A549 (cell line): ENCODE data around the gene WDR82. TPM values are rescaled to one million over a fixed set of nuclear protein-coding genes. Genes with fewer than 3 reads are reported as not detected.

Experiments
- ATAC-seq, 2 experiments: fragments of 200-7000 bp in 1 of 2; fragments of >200 bp in 1 of 2; cut with Nextera tagmentation in 1 of 2; cut with Tn5 transposase in 1 of 2; 3 replicates each; pipeline versions ENCODE4 v1.8.0 to v1.9.1; 2018 to 2020; ENCODE audit warnings: mild to moderate bottlenecking in 1 of 2, moderate library complexity in 1 of 2
- CTCF ChIA-PET: fragments of 300-600 bp; sonication (Branson Sonifier 250); formaldehyde crosslinking; extraction: SDS; loops from one replicate; lab custom pipeline; 2021; ENCODE audit warnings: antibody characterized with exemption, inconsistent platforms; lab: Yijun Ruan, JAX
- POLR2A ChIA-PET: fragments of 350-600 bp; formaldehyde crosslinking; extraction: SDS; loops from one replicate; lab custom pipeline; 2021; ENCODE audit warnings: antibody characterized with exemption, inconsistent platforms; lab: Yijun Ruan, JAX
- DNase-seq, 2 experiments: peaks; one replicate each; pipeline versions ENCODE4 v3.0.0 to v3.0.0-alpha.2; 2011 to 2016; ENCODE audit warnings: low read depth in 1 of 2, low spot score in 1 of 2
- FAIRE-seq: peaks from 2 replicates; lab custom pipeline; 2011; peaks lifted over from hg19 to GRCh38; lab: Jason Lieb, UNC
- H3K27ac ChIP-seq, 2 experiments: fragments of >200 bp; sonication (Bioruptor Twin); formaldehyde crosslinking; 3 replicates each; pipeline ENCODE4 v1.5.1; 2016 to 2017
- H3K4me1 ChIP-seq: fragments of >200 bp; sonication (Bioruptor Twin); formaldehyde crosslinking; 3 replicates; pipeline ENCODE4 v1.6.1; 2016
- H3K4me2 ChIP-seq: fragments of >200 bp; sonication (Bioruptor Twin); formaldehyde crosslinking; 3 replicates; pipeline ENCODE4 v1.6.1; 2016
- H3K4me3 ChIP-seq: fragments of >200 bp; sonication (Bioruptor Twin); formaldehyde crosslinking; 3 replicates; pipeline ENCODE4 v1.5.1; 2016
- H3K9me3 ChIP-seq: fragments of >200 bp; sonication (Bioruptor Twin); formaldehyde crosslinking; 3 replicates; pipeline ENCODE4 v1.6.1; 2016
- BHLHE40 ChIP-seq: IDR thresholded peaks from 2 replicates; pipeline ENCODE4 v1.6.1; 2012; ENCODE audit warnings: low read depth, low read length, inconsistent platforms
- CBX8 ChIP-seq: fragments of 200-600 bp; sonication (generic); IDR thresholded peaks from 2 replicates; pipeline ENCODE4 v1.6.1; 2016
- CEBPB ChIP-seq, 2 experiments: fragments of >200 bp in 1 of 2; sonication (Bioruptor Twin) in 1 of 2; formaldehyde crosslinking in 1 of 2; IDR thresholded peaks; 2 replicates each; pipeline ENCODE4 v1.6.1; 2012 to 2016
- CHD4 ChIP-seq: fragments of 200-600 bp; sonication (generic); IDR thresholded peaks from 2 replicates; pipeline ENCODE4 v1.6.1; 2016; ENCODE audit warnings: antibody characterized with exemption, mild to moderate bottlenecking, borderline replicate concordance
- EHF ChIP-seq: fragments of 250-450 bp; sonication (Bioruptor Pico); IDR thresholded peaks from 2 replicates; pipeline ENCODE4 v1.5.0; 2020; ENCODE audit warnings: mild to moderate bottlenecking
- ESRRA ChIP-seq: fragments of 150-350 bp; IDR thresholded peaks from 2 replicates; pipeline ENCODE4 v1.6.1; 2014; ENCODE audit warnings: mild to moderate bottlenecking, low read length, borderline replicate concordance
- FOSB ChIP-seq: fragments of 250-450 bp; sonication (Bioruptor Pico); IDR thresholded peaks from 2 replicates; pipeline ENCODE4 v1.5.0; 2020; ENCODE audit warnings: mild to moderate bottlenecking, moderate library complexity
- FOSL2 ChIP-seq, 2 experiments: fragments of 450-650 bp in 1 of 2; fragments of >200 bp in 1 of 2; sonication (Bioruptor Twin) in 1 of 2; formaldehyde crosslinking; IDR thresholded peaks; 2 replicates each; pipeline versions ENCODE4 v1.5.0 to v1.6.1; 2016 to 2020; ENCODE audit warnings: mild to moderate bottlenecking in 1 of 2, moderate library complexity in 1 of 2
- FOXS1 ChIP-seq: fragments of 250-450 bp; sonication (Bioruptor Pico); IDR thresholded peaks from 2 replicates; pipeline ENCODE4 v1.5.0; 2020; ENCODE audit warnings: mild to moderate bottlenecking, moderate library complexity
- HOXB13 ChIP-seq: fragments of 250-450 bp; sonication (Bioruptor Pico); IDR thresholded peaks from 2 replicates; pipeline ENCODE4 v1.5.0; 2020; ENCODE audit warnings: low read depth, mild to moderate bottlenecking, moderate library complexity
- HOXB5 ChIP-seq: fragments of 250-450 bp; sonication (Bioruptor Pico); IDR thresholded peaks from 2 replicates; pipeline ENCODE4 v1.5.0; 2020; ENCODE audit warnings: mild to moderate bottlenecking, moderate library complexity
- JUN ChIP-seq, 2 experiments: fragments of >200 bp; sonication (Bioruptor Twin); formaldehyde crosslinking; IDR thresholded peaks; 2 replicates in 1 of 2; 3 replicates in 1 of 2; pipeline ENCODE4 v1.6.1; 2016 to 2017
- KDM1A ChIP-seq: fragments of 200-600 bp; sonication (generic); IDR thresholded peaks from 2 replicates; pipeline ENCODE4 v1.6.1; 2016; ENCODE audit warnings: low read depth, mild to moderate bottlenecking
- KDM5A ChIP-seq: fragments of 200-600 bp; sonication (generic); IDR thresholded peaks from 2 replicates; pipeline ENCODE4 v1.6.1; 2016; ENCODE audit warnings: antibody characterized with exemption, mild to moderate bottlenecking
- MAFK ChIP-seq: fragments of 450-650 bp; IDR thresholded peaks from 2 replicates; pipeline ENCODE4 v1.6.1; 2014; ENCODE audit not compliant: partially characterized antibody
- NPAS2 ChIP-seq: fragments of 250-450 bp; sonication (Bioruptor Pico); IDR thresholded peaks from 2 replicates; pipeline ENCODE4 v1.8.0; 2022; ENCODE audit warnings: mild to moderate bottlenecking, moderate library complexity, borderline replicate concordance
- PHF8 ChIP-seq: fragments of 200-600 bp; sonication (generic); IDR thresholded peaks from 2 replicates; pipeline ENCODE4 v1.6.1; 2016; ENCODE audit warnings: low read depth, mild to moderate bottlenecking, antibody characterized with exemption, moderate library complexity, borderline replicate concordance
- POLR2A ChIP-seq: IDR thresholded peaks from 2 replicates; pipeline ENCODE4 v1.6.1; 2012; ENCODE audit warnings: mild to moderate bottlenecking, low read length
- RAD21 ChIP-seq, 2 experiments: fragments of >200 bp in 1 of 2; sonication (Bioruptor Twin) in 1 of 2; formaldehyde crosslinking in 1 of 2; IDR thresholded peaks in 1 of 2; conservative IDR thresholded peaks in 1 of 2; 2 replicates in 1 of 2; 3 replicates in 1 of 2; pipeline ENCODE4 v1.6.1; 2012 to 2018; ENCODE audit warnings: inconsistent platforms in 1 of 2
- RCOR1 ChIP-seq: fragments of 150-350 bp; IDR thresholded peaks from 2 replicates; pipeline ENCODE4 v1.6.1; 2014; ENCODE audit warnings: antibody characterized with exemption, low read length, low read depth
- RFX5 ChIP-seq: fragments of 450-650 bp; IDR thresholded peaks from 2 replicates; pipeline ENCODE4 v1.7.1; 2014; ENCODE audit warnings: antibody characterized with exemption, mild to moderate bottlenecking, moderate library complexity
- RNF2 ChIP-seq: fragments of 200-600 bp; sonication (generic); IDR thresholded peaks from 2 replicates; pipeline ENCODE4 v1.6.1; 2016; ENCODE audit warnings: low read depth, mild to moderate bottlenecking, antibody characterized with exemption, moderate library complexity, borderline replicate concordance
- SMC3 ChIP-seq: fragments of >200 bp; sonication (Bioruptor Twin); formaldehyde crosslinking; IDR thresholded peaks from 3 replicates; pipeline ENCODE4 v1.6.1; 2018; ENCODE audit warnings: inconsistent platforms
- SREBF2 ChIP-seq: fragments of 450-650 bp; IDR thresholded peaks from 2 replicates; pipeline ENCODE4 v1.6.1; 2014; ENCODE audit warnings: mild to moderate bottlenecking, moderate library complexity
- ZC3H11A ChIP-seq: fragments of 450-650 bp; IDR thresholded peaks from 2 replicates; pipeline ENCODE4 v1.6.1; 2014; ENCODE audit warnings: antibody characterized with exemption, mild to moderate bottlenecking
- WGBS: methylation state at CpG from one replicate; pipeline ENCODE4 v1.1.6; 2017; ENCODE audit errors: missing lambda C conversion rate; 5-methylcytosine and 5-hydroxymethylcytosine counted together
- polyA minus RNA-seq: library from RNA; depleted of rRNA, polyadenylated mRNA; stranded (reverse); fragments of >200 nt; gene quantifications from 2 replicates; pipeline ENCODE4 v1.2.3, GENCODE V29; 2011; rRNA and poly(A)+ RNA removed
- polyA plus RNA-seq, 4 experiments: library from polyadenylated mRNA; depleted of rRNA in 3 of 4; stranded (reverse); fragments of >200 nt; fragmentation: RNase III in 1 of 4; extraction: RNeasy Plus Mini Kit Qiagen cat#74134 plus additional on column Dnase treatment in 1 of 4; gene quantifications; 2 replicates in 3 of 4; 3 replicates in 1 of 4; pipeline ENCODE4 v1.2.3, GENCODE V29; 2011 to 2017
- TF ChIP-seq, protein P1 (sequence below): IDR thresholded peaks from 2 replicates; pipeline ENCODE4 v1.6.1; 2012
- TF ChIP-seq, protein P2 (sequence below): fragments of >200 bp; sonication (Bioruptor Twin); formaldehyde crosslinking; IDR thresholded peaks from 3 replicates; pipeline ENCODE4 v1.6.1; 2016
- TF ChIP-seq, protein P3 (sequence below): fragments of 250-450 bp; sonication (Bioruptor Pico); IDR thresholded peaks from 2 replicates; pipeline ENCODE4 v1.5.0; 2020; ENCODE audit warnings: low read depth, mild to moderate bottlenecking, moderate library complexity
- TF ChIP-seq, protein P4 (sequence below): fragments of >200 bp; sonication (Bioruptor Twin); formaldehyde crosslinking; IDR thresholded peaks from 3 replicates; pipeline ENCODE4 v1.5.1; 2016
- TF ChIP-seq, protein P5 (sequence below): fragments of 250-450 bp; sonication (Bioruptor Pico); IDR thresholded peaks from 2 replicates; pipeline ENCODE4 v1.5.0; 2021; ENCODE audit warnings: mild to moderate bottlenecking, moderate library complexity, borderline replicate concordance
- TF ChIP-seq, protein P6 (sequence below): fragments of 150-350 bp; IDR thresholded peaks from 2 replicates; pipeline ENCODE4 v1.6.1; 2014; ENCODE audit warnings: low read depth, mild to moderate bottlenecking, low read length

Gene WDR82, protein sequence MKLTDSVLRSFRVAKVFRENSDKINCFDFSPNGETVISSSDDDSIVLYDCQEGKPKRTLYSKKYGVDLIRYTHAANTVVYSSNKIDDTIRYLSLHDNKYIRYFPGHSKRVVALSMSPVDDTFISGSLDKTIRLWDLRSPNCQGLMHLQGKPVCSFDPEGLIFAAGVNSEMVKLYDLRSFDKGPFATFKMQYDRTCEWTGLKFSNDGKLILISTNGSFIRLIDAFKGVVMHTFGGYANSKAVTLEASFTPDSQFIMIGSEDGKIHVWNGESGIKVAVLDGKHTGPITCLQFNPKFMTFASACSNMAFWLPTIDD
- polyA plus RNA-seq (2011; rRNA removed) (52.7 and 58.5 TPM in 2 replicates), polyA plus RNA-seq (2017; fragmentation: RNase III; extraction: RNeasy Plus Mini Kit Qiagen cat#74134 plus additional on column Dnase treatment) (50.6 to 53.8 TPM (median 52.4 TPM) in 3 replicates), polyA minus RNA-seq (42.8 and 42.9 TPM in 2 replicates)
- polyA plus RNA-seq (2012; cell fraction: cytosol; rRNA removed): 22.9 and 30.7 TPM in 2 replicates
- polyA plus RNA-seq (2012; cell fraction: nucleus; rRNA removed): 9.2 and 12.6 TPM in 2 replicates

DNA sequence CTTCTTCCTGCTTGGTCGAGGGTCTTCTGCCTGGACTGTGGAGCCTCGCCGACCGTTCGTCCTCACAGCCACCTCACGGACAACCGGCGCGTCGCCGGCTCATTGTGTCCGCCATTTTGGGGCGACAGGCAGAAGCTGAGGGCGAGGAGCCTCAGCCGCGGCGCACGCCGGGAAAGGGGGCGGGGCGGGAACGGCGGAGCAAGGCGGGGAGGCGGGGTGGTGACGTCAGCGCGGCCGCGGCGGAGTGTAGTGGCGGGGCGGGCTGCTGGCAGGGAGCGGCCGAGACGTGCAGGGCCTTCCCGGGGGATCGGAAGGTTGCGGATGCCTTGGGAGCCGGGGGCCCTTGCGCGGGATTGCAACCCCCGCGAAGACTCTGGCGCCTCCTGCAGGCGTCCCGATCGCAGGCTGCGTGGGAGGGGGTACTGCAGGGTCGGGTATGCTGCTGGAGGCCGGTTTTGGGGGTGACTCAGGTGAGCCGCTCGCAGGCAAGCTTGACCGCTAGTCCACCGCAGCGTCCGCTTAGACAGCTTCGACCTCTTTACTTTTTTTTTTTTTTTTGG lies at the start of gene WDR82:
Gene WDR82, minus strand, starts transcription at position 140 of the 560 bp plus-strand sequence. CDS start 288 bp downstream, outside the sequence.
- H3K4me1 ChIP-seq: peaks cover 45% of the 10 kb centered on the region
- ATAC-seq: peak; percentile 91 to 92
- TF ChIP-seq KDM5A (no peak), RCOR1 (no peak), SMC3 (no peak), SREBF2 (no peak), CEBPB (IDR thresholded peaks at IDR 0.05) (no peak), RNF2 (no peak), HOXB13 (CRISPR knock-in tag) (no peak), KDM1A (no peak), BHLHE40 (no peak), NPAS2 (CRISPR knock-in tag) (no peak), MAFK (no peak), PHF8 (peak; percentile 33; the same call in 1 of the 2 replicates), FOXS1 (no peak), POLR2A (peak; percentile 88), FOSL2 (IDR thresholded peaks at IDR 0.05) (no peak), FOSL2 (CRISPR knock-in tag; IDR thresholded peaks at IDR 0.05) (0 out of 2 replicates have a peak, but pooled peaks have one; percentile 20), CBX8 (no peak), HOXB5 (no peak), EHF (CRISPR knock-in tag) (no peak), FOSB (CRISPR knock-in tag) (no peak), RAD21 (conservative IDR thresholded peaks at IDR 0.05 in 1 of 2, IDR thresholded peaks at IDR 0.05 in 1 of 2) (no peak), JUN (IDR thresholded peaks at IDR 0.05) (peak in 1 of 2 experiments; percentile 91; a peak in 4 of 5 replicates), CHD4 (no peak), RFX5 (no peak), ZC3H11A (no peak), ESRRA (no peak)
- TF ChIP-seq, protein P1, sequence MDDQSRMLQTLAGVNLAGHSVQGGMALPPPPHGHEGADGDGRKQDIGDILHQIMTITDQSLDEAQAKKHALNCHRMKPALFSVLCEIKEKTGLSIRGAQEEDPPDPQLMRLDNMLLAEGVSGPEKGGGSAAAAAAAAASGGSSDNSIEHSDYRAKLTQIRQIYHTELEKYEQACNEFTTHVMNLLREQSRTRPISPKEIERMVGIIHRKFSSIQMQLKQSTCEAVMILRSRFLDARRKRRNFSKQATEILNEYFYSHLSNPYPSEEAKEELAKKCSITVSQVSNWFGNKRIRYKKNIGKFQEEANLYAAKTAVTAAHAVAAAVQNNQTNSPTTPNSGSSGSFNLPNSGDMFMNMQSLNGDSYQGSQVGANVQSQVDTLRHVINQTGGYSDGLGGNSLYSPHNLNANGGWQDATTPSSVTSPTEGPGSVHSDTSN: no peak
- TF ChIP-seq, protein P2, sequence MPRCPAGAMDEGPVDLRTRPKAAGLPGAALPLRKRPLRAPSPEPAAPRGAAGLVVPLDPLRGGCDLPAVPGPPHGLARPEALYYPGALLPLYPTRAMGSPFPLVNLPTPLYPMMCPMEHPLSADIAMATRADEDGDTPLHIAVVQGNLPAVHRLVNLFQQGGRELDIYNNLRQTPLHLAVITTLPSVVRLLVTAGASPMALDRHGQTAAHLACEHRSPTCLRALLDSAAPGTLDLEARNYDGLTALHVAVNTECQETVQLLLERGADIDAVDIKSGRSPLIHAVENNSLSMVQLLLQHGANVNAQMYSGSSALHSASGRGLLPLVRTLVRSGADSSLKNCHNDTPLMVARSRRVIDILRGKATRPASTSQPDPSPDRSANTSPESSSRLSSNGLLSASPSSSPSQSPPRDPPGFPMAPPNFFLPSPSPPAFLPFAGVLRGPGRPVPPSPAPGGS: peak; percentile 71; the same call in 1 of the 3 replicates
- TF ChIP-seq, protein P3, sequence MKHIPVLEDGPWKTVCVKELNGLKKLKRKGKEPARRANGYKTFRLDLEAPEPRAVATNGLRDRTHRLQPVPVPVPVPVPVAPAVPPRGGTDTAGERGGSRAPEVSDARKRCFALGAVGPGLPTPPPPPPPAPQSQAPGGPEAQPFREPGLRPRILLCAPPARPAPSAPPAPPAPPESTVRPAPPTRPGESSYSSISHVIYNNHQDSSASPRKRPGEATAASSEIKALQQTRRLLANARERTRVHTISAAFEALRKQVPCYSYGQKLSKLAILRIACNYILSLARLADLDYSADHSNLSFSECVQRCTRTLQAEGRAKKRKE (CRISPR knock-in tag): no peak
- TF ChIP-seq, protein P4, sequence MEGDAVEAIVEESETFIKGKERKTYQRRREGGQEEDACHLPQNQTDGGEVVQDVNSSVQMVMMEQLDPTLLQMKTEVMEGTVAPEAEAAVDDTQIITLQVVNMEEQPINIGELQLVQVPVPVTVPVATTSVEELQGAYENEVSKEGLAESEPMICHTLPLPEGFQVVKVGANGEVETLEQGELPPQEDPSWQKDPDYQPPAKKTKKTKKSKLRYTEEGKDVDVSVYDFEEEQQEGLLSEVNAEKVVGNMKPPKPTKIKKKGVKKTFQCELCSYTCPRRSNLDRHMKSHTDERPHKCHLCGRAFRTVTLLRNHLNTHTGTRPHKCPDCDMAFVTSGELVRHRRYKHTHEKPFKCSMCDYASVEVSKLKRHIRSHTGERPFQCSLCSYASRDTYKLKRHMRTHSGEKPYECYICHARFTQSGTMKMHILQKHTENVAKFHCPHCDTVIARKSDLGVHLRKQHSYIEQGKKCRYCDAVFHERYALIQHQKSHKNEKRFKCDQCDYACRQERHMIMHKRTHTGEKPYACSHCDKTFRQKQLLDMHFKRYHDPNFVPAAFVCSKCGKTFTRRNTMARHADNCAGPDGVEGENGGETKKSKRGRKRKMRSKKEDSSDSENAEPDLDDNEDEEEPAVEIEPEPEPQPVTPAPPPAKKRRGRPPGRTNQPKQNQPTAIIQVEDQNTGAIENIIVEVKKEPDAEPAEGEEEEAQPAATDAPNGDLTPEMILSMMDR: no peak
- TF ChIP-seq, protein P5, sequence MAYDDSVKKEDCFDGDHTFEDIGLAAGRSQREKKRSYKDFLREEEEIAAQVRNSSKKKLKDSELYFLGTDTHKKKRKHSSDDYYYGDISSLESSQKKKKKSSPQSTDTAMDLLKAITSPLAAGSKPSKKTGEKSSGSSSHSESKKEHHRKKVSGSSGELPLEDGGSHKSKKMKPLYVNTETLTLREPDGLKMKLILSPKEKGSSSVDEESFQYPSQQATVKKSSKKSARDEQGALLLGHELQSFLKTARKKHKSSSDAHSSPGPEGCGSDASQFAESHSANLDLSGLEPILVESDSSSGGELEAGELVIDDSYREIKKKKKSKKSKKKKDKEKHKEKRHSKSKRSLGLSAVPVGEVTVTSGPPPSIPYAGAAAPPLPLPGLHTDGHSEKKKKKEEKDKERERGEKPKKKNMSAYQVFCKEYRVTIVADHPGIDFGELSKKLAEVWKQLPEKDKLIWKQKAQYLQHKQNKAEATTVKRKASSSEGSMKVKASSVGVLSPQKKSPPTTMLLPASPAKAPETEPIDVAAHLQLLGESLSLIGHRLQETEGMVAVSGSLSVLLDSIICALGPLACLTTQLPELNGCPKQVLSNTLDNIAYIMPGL: no peak
- TF ChIP-seq, protein P6, sequence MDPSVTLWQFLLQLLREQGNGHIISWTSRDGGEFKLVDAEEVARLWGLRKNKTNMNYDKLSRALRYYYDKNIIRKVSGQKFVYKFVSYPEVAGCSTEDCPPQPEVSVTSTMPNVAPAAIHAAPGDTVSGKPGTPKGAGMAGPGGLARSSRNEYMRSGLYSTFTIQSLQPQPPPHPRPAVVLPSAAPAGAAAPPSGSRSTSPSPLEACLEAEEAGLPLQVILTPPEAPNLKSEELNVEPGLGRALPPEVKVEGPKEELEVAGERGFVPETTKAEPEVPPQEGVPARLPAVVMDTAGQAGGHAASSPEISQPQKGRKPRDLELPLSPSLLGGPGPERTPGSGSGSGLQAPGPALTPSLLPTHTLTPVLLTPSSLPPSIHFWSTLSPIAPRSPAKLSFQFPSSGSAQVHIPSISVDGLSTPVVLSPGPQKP: no peak

More for the DNA sequence above, at the start of gene WDR82:
- Histone ChIP-seq H3K4me3 (peak within 1 kb of the TSS; percentile 73), H3K9me3 (no peaks in the 10 kb centered on the region), H3K27ac (peak within 1 kb of the TSS; percentile 98), H3K4me2 (peak within 1 kb of the TSS; percentile 89)
- DNase-seq (peak; percentile 70 to 91), FAIRE-seq (no peak)
- POLR2A ChIA-PET: interaction anchor here (0.9 to 2.4 kb wide), 8 partner anchors 9 to 283 kb away, joined by 3 to 30 read pairs (median 6); partner anchors contain the start of genes GLYCTK, POC1A, PPM1M and RPL29
- CTCF ChIA-PET: interaction anchor here (0.6 to 5.1 kb wide), 15 partner anchors 10 to 61 kb away, joined by 3 to 20 read pairs (median 5); partner anchors contain the start of gene TWF2
- WGBS: 2% methylated on average over 7 of the region's 58 CpGs
